ENCODE data around the gene MICAL2.

The MICAL2 gene

DNA sequence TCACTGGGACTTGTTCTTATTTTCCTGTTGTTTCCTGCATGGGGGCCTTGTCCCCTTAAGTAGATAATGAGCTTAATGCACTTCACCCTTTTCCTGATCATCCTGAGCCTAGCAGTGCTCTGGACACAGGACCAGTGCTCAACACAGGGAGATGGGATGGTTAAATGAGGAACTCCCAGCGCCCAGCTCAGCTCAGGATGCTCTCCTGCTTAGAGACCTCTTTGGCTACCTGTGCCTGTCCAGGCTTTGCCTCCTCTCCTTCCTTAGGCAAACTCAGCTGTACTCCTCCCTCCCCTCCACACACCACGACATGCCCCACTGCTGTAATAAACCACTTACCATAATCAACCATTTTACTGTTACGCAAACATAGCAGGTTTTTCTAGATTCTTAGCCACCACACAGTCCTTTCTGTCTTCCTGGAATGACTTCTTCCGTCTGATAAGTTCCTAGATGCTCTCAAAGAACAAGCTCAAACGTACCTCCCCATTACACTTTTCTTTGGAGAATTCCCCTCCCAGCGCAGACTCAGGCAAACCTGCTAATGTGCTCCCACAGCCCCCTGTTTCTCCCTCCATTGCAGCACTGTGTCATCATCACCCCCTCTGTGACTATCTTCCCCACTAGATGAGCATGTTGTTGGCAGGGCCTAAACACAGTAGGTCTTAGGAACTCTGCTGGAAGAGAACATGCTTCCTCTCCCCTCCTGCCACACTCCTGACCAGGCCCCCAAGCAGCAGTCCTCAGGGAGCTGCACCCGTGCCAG, 113.6 kb downstream of the MICAL2 start:
- peaks cover 69% of the 10 kb centered on the region for H3K36me3 Mint-ChIP-seq (ENCODE audit: low read depth)
- peak overlapping the region; percentile 68 for H3K4me3 Mint-ChIP-seq
- H3K4me1 Mint-ChIP-seq (ENCODE audit: low read depth): peaks cover 42% of the 10 kb centered on the region
- H3K27me3 Mint-ChIP-seq (ENCODE audit: low read depth): no peaks in the 10 kb centered on the region
- DNase-seq (ENCODE audit: low spot score): no peak
- no peaks in the 10 kb centered on the region for H3K9me3 Mint-ChIP-seq
- H3K27ac Mint-ChIP-seq: peak overlapping the region; percentile 92

DNA sequence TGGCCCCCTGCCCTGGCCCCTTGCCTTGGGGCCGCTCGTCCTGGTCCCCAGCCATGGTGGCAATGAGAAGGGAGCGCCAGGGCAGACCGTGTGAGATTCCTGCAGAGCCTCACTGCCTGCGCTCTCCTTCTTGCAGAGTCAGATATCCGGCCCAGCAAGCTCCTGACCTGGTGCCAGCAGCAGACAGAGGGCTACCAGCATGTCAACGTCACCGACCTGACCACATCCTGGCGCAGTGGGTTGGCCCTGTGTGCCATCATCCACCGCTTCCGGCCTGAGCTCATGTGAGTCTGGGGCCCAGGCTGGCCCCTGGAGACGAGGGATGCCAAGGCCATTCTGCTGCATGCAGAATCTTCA, 114.1 kb downstream of the MICAL2 start:
- peak overlapping the region; percentile 68 for H3K4me3 Mint-ChIP-seq
- H3K36me3 Mint-ChIP-seq (ENCODE audit: low read depth): peaks cover 66% of the 10 kb centered on the region
- H3K27ac Mint-ChIP-seq: peak overlapping the region; percentile 92
- no peaks in the 10 kb centered on the region for H3K9me3 Mint-ChIP-seq
- H3K27me3 Mint-ChIP-seq (ENCODE audit: low read depth): no peaks in the 10 kb centered on the region
- DNase-seq (ENCODE audit: low spot score): peak; percentile 92
- peaks cover 42% of the 10 kb centered on the region for H3K4me1 Mint-ChIP-seq (ENCODE audit: low read depth)

DNA sequence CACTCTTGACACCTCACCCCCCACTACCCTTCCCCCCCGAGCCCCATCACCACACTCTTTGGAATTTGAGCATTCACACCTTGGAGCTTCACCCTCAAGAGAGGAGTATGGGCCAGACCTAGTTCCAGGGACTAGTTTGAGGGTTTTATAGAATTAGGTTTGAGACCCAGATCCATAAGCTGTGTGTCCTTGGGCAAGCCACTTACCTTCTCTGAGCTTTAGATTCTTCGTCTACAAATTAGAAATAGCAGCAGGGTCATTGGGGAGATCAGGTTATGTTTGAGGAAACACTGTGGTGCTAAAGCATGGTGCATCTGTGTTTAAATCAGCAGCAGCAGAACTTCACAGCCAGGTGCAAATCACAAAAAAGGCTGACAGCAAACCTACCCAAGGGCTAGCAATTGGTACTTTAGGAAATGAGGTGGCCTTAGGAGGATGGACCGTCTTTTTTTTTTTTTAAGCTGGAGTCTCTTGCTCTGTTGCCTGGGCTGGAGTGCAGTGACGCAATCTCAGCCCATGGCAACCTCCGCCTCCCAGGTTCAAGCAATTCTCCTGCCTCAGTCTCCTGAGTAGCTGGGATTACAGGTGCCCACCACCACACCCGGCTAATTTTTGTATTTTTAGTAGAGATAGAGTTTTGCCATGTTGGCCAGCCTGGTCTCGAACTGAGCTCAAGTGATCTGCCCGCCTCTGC, 114.8 kb downstream of the MICAL2 start:
- H3K27ac Mint-ChIP-seq: peak overlapping the region; percentile 92
- H3K9me3 Mint-ChIP-seq: no peaks in the 10 kb centered on the region
- no peaks in the 10 kb centered on the region for H3K27me3 Mint-ChIP-seq (ENCODE audit: low read depth)
- peak overlapping the region; percentile 68 for H3K4me3 Mint-ChIP-seq
- DNase-seq (ENCODE audit: low spot score): no peak
- peaks cover 42% of the 10 kb centered on the region for H3K4me1 Mint-ChIP-seq (ENCODE audit: low read depth)
- peaks cover 66% of the 10 kb centered on the region for H3K36me3 Mint-ChIP-seq (ENCODE audit: low read depth)

DNA sequence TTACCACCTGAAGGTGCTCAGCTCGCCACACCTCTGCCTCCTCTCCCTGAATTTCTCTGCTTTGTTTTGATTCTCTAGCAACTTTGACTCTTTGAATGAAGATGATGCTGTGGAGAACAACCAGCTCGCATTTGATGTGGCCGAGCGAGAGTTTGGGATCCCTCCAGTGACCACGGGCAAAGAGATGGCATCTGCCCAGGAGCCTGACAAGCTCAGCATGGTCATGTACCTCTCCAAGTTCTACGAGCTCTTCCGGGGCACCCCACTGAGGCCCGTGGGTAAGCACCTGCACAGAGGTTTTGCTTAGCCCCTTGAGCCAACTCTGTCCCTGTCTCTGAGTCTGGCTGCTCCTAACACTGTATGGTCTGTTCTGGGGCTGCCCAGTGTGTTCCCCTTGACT, 115.7 kb downstream of the MICAL2 start:
- peak overlapping the region; percentile 78 for H3K27ac Mint-ChIP-seq
- H3K4me3 Mint-ChIP-seq: peak overlapping the region; percentile 4
- DNase-seq (ENCODE audit: low spot score): no peak
- H3K27me3 Mint-ChIP-seq (ENCODE audit: low read depth): no peaks in the 10 kb centered on the region
- H3K4me1 Mint-ChIP-seq (ENCODE audit: low read depth): peaks cover 41% of the 10 kb centered on the region
- peaks cover 70% of the 10 kb centered on the region for H3K36me3 Mint-ChIP-seq (ENCODE audit: low read depth)
- no peaks in the 10 kb centered on the region for H3K9me3 Mint-ChIP-seq

DNA sequence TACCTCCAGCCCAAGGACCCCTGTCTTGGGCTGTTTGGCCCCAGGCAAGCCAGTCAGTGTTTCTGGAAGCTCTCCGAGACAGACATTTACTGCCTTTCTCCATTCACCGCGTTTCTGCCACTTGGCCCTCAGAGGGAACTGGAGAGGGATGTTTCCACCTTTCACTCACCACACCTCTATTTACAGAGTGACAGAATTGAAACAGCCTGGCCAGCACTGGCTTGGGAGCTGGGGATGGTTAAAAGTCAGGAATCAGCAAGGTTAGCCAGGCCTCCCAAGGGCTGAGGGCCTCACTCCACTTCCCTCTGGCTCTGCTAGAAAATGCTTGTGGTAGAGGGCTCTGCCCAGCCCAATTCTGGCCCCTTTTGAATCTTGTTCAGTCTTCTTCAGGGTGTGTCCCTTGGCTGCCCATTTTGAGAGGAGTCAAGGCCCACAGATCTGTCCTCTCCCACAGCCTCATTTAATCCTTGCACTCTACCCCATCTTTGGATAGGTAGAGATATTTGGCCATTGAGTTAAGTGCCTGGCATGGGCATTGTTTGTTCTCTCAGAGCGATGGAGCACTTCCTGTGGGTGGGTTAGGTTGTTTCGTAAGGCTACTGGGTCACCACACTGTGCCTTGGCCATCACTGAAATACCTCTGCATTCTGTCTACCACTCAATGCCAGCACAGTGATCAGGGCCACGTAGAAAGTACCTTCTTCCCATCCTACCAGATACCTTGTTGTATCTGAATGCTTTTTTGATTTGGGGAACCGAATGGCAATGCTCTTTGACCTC, 119.2 kb downstream of the MICAL2 start:
- Mint-ChIP-seq H3K9me3 (no peaks in the 10 kb centered on the region), H3K27ac (peak overlapping the region; percentile 41), H3K36me3 (ENCODE audit: low read depth) (peaks cover 71% of the 10 kb centered on the region), H3K27me3 (ENCODE audit: low read depth) (no peaks in the 10 kb centered on the region), H3K4me1 (ENCODE audit: low read depth) (peaks cover 34% of the 10 kb centered on the region), H3K4me3 (no peak overlapping the region)
- DNase-seq (ENCODE audit: low spot score): no peak

DNA sequence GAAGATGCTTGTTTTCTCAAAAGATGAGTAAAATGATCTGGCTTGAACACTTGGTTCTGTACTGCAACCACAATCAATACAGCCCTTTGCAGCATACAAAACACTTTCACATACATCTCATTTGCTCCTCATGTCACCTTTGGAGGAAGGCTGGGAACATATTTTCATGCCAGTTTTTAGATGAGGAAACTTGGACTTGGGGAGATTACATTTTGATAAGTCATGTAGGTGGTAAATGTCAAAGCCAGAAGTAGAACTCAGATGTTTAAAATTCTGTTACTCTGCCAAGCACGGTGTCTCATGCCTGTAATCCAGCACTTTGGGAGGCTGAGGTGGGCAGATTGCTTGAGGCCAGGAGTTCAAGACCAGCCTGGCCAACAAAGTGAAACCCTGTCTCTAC, 121.8 kb downstream of the MICAL2 start:
- no peak for DNase-seq (ENCODE audit: low spot score)
- H3K9me3 Mint-ChIP-seq: no peaks in the 10 kb centered on the region
- H3K27ac Mint-ChIP-seq: peak overlapping the region; percentile 26
- no peaks in the 10 kb centered on the region for H3K27me3 Mint-ChIP-seq (ENCODE audit: low read depth)
- peaks cover 64% of the 10 kb centered on the region for H3K36me3 Mint-ChIP-seq (ENCODE audit: low read depth)
- no peak overlapping the region for H3K4me3 Mint-ChIP-seq
- peaks cover 44% of the 10 kb centered on the region for H3K4me1 Mint-ChIP-seq (ENCODE audit: low read depth)

DNA sequence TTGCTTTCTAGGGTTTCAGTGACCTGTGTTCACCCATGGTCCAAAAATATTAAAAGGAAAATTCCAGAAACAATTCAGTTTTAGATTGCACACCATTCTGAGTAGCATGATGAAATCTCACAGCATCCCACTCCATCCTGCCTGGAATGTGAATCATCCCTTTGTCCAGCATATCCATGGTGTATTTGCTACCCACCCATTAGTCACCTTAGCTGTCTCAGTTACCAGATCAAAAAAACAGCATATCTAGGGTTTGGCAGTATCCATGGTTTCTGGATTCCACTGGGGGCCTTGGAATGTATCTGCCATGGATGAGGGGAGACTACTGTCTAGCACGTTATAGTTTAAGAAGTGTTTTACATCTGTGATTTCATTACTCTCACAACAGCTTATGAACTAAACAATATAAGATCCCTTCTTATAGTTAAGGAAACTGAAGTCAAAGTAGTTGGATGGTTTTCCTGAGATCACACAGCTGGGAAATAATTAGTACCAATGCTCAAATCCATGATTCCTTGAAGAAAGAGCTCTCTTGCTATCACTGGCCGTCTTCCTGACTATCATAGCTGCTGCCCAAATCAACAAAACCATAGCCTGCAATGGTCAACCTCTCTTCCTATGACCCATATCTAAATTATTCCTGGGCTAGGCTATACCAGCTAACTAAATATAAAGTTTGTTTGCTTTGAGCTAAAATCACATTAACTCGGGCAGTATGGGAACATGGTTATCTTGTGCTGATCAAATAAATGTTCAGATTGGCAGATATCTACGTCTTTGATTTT, 122.6 kb downstream of the MICAL2 start:
- H3K27ac Mint-ChIP-seq: no peak overlapping the region
- no peaks in the 10 kb centered on the region for H3K27me3 Mint-ChIP-seq (ENCODE audit: low read depth)
- H3K4me3 Mint-ChIP-seq: no peak overlapping the region
- H3K4me1 Mint-ChIP-seq (ENCODE audit: low read depth): peaks cover 44% of the 10 kb centered on the region
- DNase-seq (ENCODE audit: low spot score): no peak
- peaks cover 57% of the 10 kb centered on the region for H3K36me3 Mint-ChIP-seq (ENCODE audit: low read depth)
- no peaks in the 10 kb centered on the region for H3K9me3 Mint-ChIP-seq

DNA sequence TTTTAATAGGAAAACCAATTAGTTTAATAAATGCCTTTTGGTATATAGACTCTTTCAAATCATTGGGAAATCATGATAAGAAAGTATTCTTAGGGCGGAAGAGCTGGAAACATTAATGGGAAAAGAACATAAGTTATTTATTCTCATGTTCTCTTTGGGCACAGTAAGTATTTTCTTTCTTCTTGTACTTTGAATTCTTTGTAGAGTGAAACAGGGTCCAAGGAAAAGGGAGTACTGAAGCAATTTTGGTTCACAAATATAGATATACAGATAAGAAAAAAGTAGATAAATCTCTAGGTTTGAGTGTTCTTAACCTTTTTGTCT, 123.2 kb downstream of the MICAL2 start:
- H3K4me3 Mint-ChIP-seq: no peak overlapping the region
- no peaks in the 10 kb centered on the region for H3K27me3 Mint-ChIP-seq (ENCODE audit: low read depth)
- no peak for DNase-seq (ENCODE audit: low spot score)
- peaks cover 44% of the 10 kb centered on the region for H3K4me1 Mint-ChIP-seq (ENCODE audit: low read depth)
- H3K9me3 Mint-ChIP-seq: no peaks in the 10 kb centered on the region
- H3K27ac Mint-ChIP-seq: no peak overlapping the region
- H3K36me3 Mint-ChIP-seq (ENCODE audit: low read depth): peaks cover 53% of the 10 kb centered on the region

DNA sequence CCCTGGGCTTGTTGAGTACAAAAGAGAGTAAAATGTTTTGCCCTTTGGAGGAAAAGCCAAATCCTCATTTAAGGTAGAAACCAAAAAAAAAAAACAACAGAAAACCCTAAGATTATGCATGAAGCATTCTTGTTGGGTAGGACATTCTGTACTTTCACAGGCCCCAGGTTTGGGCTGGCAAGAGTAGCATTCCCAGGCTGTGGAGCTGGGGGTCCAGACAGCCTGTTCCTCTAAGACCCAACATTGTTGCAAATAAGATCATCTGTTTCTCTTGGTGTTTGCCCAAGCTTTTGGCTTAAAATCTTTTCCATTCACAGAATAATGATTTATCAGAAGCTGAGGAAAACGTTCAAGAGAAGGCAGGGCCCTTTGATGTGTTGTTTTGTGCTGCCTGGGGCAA, 123.8 kb downstream of the MICAL2 start:
- peak overlapping the region; percentile 79 for H3K27ac Mint-ChIP-seq
- peaks cover 50% of the 10 kb centered on the region for H3K36me3 Mint-ChIP-seq (ENCODE audit: low read depth)
- DNase-seq (ENCODE audit: low spot score): no peak
- H3K4me1 Mint-ChIP-seq (ENCODE audit: low read depth): peaks cover 44% of the 10 kb centered on the region
- no peak overlapping the region for H3K4me3 Mint-ChIP-seq
- no peaks in the 10 kb centered on the region for H3K27me3 Mint-ChIP-seq (ENCODE audit: low read depth)
- H3K9me3 Mint-ChIP-seq: no peaks in the 10 kb centered on the region

DNA sequence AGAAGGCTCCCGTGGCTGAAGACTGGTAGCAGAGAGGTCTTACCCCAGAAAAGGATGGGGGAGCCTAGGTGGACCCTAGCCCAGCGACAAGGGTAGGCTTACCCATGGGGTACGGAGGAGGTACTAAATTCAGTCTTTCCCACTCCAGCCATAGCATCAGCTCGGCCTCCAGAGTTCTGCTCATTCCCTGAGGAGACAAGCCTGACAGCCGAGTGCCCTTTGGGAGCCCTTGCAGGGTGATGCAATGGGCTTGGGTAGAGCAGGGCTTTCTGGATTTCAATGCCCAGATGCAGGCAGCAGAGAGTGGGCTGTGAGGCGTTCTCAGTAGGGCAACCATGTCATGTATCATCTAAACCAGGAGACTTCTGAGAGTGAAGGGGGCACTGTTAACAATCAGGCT, 124.7 kb downstream of the MICAL2 start:
- peaks cover 44% of the 10 kb centered on the region for H3K4me1 Mint-ChIP-seq (ENCODE audit: low read depth)
- no peaks in the 10 kb centered on the region for H3K9me3 Mint-ChIP-seq
- no peak overlapping the region for H3K4me3 Mint-ChIP-seq
- H3K36me3 Mint-ChIP-seq (ENCODE audit: low read depth): peaks cover 47% of the 10 kb centered on the region
- no peaks in the 10 kb centered on the region for H3K27me3 Mint-ChIP-seq (ENCODE audit: low read depth)
- peak overlapping the region; percentile 96 for H3K27ac Mint-ChIP-seq
- no peak for DNase-seq (ENCODE audit: low spot score)

DNA sequence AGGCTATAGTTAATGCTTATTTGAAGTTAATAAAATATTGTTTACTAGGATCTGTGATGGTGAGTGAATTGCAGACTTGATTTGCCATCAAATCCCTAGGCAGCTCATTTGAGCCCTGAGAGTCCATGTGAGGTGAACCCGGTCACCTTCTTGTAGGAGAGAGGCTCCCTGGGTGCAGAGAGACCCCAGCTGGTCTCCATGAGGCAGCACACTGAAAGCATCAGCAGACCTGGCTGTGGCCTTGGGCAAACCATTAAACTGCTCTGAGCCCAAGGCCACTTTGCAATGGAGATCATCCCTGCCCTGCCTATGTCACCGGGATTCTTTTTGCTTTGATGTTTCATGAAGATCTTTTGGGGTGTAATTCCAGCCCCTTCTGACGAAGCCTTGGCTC, 125.2 kb downstream of the MICAL2 start:
- peak; percentile 17 for DNase-seq (ENCODE audit: low spot score)
- Mint-ChIP-seq H3K27ac (peak overlapping the region; percentile 96), H3K4me3 (peak overlapping the region; percentile 68), H3K9me3 (no peaks in the 10 kb centered on the region), H3K36me3 (ENCODE audit: low read depth) (peaks cover 45% of the 10 kb centered on the region), H3K4me1 (ENCODE audit: low read depth) (peaks cover 44% of the 10 kb centered on the region), H3K27me3 (ENCODE audit: low read depth) (no peaks in the 10 kb centered on the region)

DNA sequence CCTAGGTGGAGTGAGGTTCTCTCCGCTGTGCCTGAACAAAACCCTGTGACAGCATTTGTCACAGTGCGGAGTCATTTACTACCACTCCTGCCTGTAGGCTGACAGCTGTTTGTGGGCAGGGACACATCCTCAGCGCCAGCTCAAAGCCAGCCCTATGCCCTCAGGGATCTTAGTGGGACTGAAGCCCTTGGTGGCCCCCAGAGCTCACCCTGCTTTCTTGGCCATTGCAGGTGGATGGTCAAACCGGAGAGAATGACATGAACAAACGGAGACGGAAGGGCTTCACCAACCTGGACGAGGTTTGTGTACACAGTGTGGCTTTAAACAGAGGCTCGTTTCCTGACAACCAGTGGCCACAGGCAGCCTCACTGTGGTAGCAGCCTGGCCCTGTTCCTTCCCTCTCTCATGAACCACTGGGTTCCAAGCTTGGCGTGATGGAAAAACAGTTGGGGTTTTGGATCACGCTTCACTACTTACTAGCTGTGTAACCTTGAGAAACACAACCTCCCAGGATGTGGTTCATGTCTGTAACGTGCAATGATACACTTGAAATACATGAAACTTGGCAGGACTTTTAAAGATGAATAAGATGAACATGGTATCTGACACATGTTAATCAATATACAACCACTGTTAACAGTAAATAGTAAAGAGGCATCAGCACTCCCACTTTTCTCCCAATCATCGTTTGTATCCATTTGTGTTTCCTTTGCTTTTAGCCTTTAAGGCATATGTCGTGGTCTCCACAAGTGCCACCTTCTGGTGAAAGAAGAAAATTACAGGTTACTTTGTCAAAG, 125.8 kb downstream of the MICAL2 start:
- H3K4me3 Mint-ChIP-seq: peak overlapping the region; percentile 68
- no peaks in the 10 kb centered on the region for H3K27me3 Mint-ChIP-seq (ENCODE audit: low read depth)
- H3K27ac Mint-ChIP-seq: peak overlapping the region; percentile 96
- H3K36me3 Mint-ChIP-seq (ENCODE audit: low read depth): peaks cover 44% of the 10 kb centered on the region
- DNase-seq (ENCODE audit: low spot score): peak; percentile 76
- H3K4me1 Mint-ChIP-seq (ENCODE audit: low read depth): peaks cover 48% of the 10 kb centered on the region
- no peaks in the 10 kb centered on the region for H3K9me3 Mint-ChIP-seq

DNA sequence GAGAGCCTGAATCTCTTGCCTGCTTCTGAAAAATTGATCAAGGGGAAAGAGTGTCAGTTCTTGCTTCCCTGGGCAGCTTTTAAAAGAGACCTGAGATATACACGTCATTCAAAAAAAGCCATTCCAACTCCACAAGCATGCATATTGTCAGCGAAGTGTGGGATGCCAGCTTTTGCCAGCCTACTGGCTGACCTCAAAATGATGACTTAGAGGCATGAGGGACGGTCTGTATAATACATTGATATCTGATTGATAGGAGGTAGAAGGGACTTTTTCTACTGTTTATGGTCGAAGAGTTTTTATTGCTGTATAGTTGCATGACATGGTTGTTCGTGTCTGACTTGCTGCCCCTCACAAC, 126.3 kb downstream of the MICAL2 start:
- Mint-ChIP-seq H3K4me3 (no peak overlapping the region), H3K9me3 (no peaks in the 10 kb centered on the region)
- no peak for DNase-seq (ENCODE audit: low spot score)

More for the DNA sequence above, 126.3 kb downstream of the MICAL2 start:
- peaks cover 45% of the 10 kb centered on the region for H3K36me3 Mint-ChIP-seq (ENCODE audit: low read depth)
- H3K27ac Mint-ChIP-seq: peak overlapping the region; percentile 96
- H3K4me1 Mint-ChIP-seq (ENCODE audit: low read depth): peaks cover 53% of the 10 kb centered on the region
- no peaks in the 10 kb centered on the region for H3K27me3 Mint-ChIP-seq (ENCODE audit: low read depth)
